ENCODE results near the gene KIF20B. TPM values are rescaled to one million over a fixed set of nuclear protein-coding genes. Genes with fewer than 3 reads are reported as not detected.

KIF20B gene
- total and polyA plus RNA-seq, 2 donors from 2014 or later: 0.67 to 7.3 TPM

- no peaks in the 10 kb centered on the region for H3K4me1 ChIP-seq (ENCODE audit: control insufficient read depth in 2 of 3, insufficient read depth in 2 of 3, low read depth in 1 of 3, low read length in 3 of 3)
- DNase-seq (no peak), FAIRE-seq (no peak)
- no peaks in the 10 kb centered on the region for H3K36me3 ChIP-seq (ENCODE audit: control insufficient read depth in 2 of 3, insufficient read depth in 3 of 3, low read length in 3 of 3)
- intact Hi-C loops (cut with DNase I): no loop called here
- H3K9ac ChIP-seq (ENCODE audit: low read length in 3 of 3): no peak overlapping the region
- no peak for TF ChIP-seq CTCF (IDR thresholded peaks at IDR 0.05; ENCODE audit: borderline replicate concordance, extremely low read depth, insufficient read depth)
- H3K9me3 ChIP-seq (ENCODE audit: control insufficient read depth in 2 of 3, insufficient read depth in 1 of 3, low read length in 3 of 3): no peaks in the 10 kb centered on the region
- no peak overlapping the region for H3K27ac ChIP-seq (ENCODE audit: low read depth in 2 of 2, low read length in 2 of 2)
- H3K4me3 ChIP-seq (ENCODE audit: low read length in 3 of 3): no peak overlapping the region
- H3K27me3 ChIP-seq (ENCODE audit: control insufficient read depth, insufficient read depth, low read length): no peaks in the 10 kb centered on the region
Measured at GRCh38 chr10:89679986-89680385, 21.4 kb upstream of the KIF20B start.

- FAIRE-seq (no peak), DNase-seq (no peak)
- TF ChIP-seq CTCF (IDR thresholded peaks at IDR 0.05; ENCODE audit: borderline replicate concordance, extremely low read depth, insufficient read depth): no peak
- Histone ChIP-seq H3K27ac (ENCODE audit: low read depth in 2 of 2, low read length in 2 of 2) (no peak overlapping the region), H3K4me3 (ENCODE audit: low read length in 3 of 3) (no peak overlapping the region), H3K9ac (ENCODE audit: low read length in 3 of 3) (no peak overlapping the region), H3K9me3 (ENCODE audit: control insufficient read depth in 2 of 3, insufficient read depth in 1 of 3, low read length in 3 of 3) (no peaks in the 10 kb centered on the region), H3K4me1 (ENCODE audit: control insufficient read depth in 2 of 3, insufficient read depth in 2 of 3, low read depth in 1 of 3, low read length in 3 of 3) (no peaks in the 10 kb centered on the region), H3K36me3 (ENCODE audit: control insufficient read depth in 2 of 3, insufficient read depth in 3 of 3, low read length in 3 of 3) (no peaks in the 10 kb centered on the region), H3K27me3 (ENCODE audit: control insufficient read depth, insufficient read depth, low read length) (no peaks in the 10 kb centered on the region)
- intact Hi-C loops (cut with DNase I): no loop called here
Measured at GRCh38 chr10:89683883-89684282, 17.5 kb upstream of the KIF20B start.

DNA sequence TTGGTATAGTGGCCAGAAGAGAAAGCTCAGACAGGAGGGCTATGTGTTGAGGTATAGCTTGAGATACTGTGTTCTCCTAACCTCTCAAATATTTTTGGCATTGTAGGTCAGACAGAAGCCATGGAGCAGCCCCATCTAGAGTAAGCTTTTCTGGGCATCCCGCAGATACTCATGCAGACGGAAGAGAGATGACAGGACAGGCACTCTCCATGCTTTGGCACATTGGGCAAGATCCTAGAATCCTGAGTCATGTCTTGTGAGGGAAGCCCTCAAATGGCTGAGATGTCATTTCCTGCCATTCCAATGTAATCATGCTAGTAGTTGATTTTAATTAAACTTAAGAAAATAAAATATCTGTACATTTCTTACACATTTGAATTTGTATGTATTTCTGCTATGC is 16.8 kb upstream of the KIF20B start:
- Histone ChIP-seq H3K27me3 (ENCODE audit: control insufficient read depth, insufficient read depth, low read length) (no peaks in the 10 kb centered on the region), H3K4me3 (ENCODE audit: low read length in 3 of 3) (no peak overlapping the region), H3K4me1 (ENCODE audit: control insufficient read depth in 2 of 3, insufficient read depth in 2 of 3, low read depth in 1 of 3, low read length in 3 of 3) (no peaks in the 10 kb centered on the region), H3K9ac (ENCODE audit: low read length in 3 of 3) (no peak overlapping the region), H3K9me3 (ENCODE audit: control insufficient read depth in 2 of 3, insufficient read depth in 1 of 3, low read length in 3 of 3) (no peaks in the 10 kb centered on the region), H3K27ac (ENCODE audit: low read depth in 2 of 2, low read length in 2 of 2) (no peak overlapping the region), H3K36me3 (ENCODE audit: control insufficient read depth in 2 of 3, insufficient read depth in 3 of 3, low read length in 3 of 3) (no peaks in the 10 kb centered on the region)
- TF ChIP-seq CTCF (IDR thresholded peaks at IDR 0.05; ENCODE audit: borderline replicate concordance, extremely low read depth, insufficient read depth): no peak
- DNase-seq: no peak
- FAIRE-seq: no peak
- intact Hi-C loops (cut with DNase I): no loop called here

DNA sequence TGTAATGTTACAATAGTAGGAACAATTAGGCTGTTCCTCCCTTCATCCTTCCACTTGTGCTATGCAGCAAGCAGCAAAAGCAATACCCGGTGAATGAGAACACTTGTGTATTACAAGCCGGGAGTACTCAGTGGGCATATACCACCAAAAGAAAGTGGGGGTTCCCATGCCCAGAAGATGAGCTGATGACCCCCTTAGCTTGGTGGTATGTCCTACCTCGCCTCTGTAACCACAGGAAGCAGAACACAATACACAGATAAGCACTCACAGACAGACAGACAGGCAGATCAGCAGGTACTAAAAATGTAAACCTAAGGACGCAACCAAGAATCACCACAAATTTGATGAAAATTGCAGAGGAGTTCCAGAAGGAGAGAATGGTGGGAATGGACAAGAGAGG is 15.5 kb upstream of the KIF20B start:
- Histone ChIP-seq H3K4me3 (ENCODE audit: low read length in 3 of 3) (no peak overlapping the region), H3K27me3 (ENCODE audit: control insufficient read depth, insufficient read depth, low read length) (no peaks in the 10 kb centered on the region), H3K27ac (ENCODE audit: low read depth in 2 of 2, low read length in 2 of 2) (no peak overlapping the region), H3K9me3 (ENCODE audit: control insufficient read depth in 2 of 3, insufficient read depth in 1 of 3, low read length in 3 of 3) (no peaks in the 10 kb centered on the region), H3K4me1 (ENCODE audit: control insufficient read depth in 2 of 3, insufficient read depth in 2 of 3, low read depth in 1 of 3, low read length in 3 of 3) (no peaks in the 10 kb centered on the region), H3K9ac (ENCODE audit: low read length in 3 of 3) (no peak overlapping the region), H3K36me3 (ENCODE audit: control insufficient read depth in 2 of 3, insufficient read depth in 3 of 3, low read length in 3 of 3) (no peaks in the 10 kb centered on the region)
- DNase-seq (no peak), FAIRE-seq (no peak)
- intact Hi-C loops (cut with DNase I): no loop called here
- no peak for TF ChIP-seq CTCF (IDR thresholded peaks at IDR 0.05; ENCODE audit: borderline replicate concordance, extremely low read depth, insufficient read depth)
